Measurements from ENCODE around the gene HDAC9. TPM values are rescaled to one million over a fixed set of nuclear protein-coding genes. Genes with fewer than 3 reads are reported as not detected.

Gene HDAC9
- total and polyA plus RNA-seq, 2 of the 13 experiments (the other 11 are each of a cell fraction or from before 2014, with no cell fraction given), result 0.05 to 0.07 TPM

DNA sequence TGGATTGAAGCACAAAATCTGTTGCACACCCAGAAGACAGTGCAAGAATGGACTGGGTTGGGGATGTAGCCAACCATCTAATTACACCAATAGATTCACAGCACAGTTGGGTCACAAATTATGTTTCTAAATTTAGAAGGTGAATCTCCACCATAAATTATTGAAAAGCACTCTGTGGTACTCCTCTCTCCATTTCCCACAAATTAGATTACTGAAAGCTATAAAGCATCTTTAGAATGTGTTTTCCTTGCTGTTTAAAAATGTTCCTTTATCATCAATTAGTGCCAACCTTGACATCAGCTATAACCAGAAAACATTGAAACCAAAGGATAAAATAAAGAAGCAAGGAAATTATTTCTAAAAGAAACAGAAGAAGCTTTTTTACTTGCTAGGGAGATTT, 39.9 kb upstream of the HDAC9 start (continued):
- TF ChIP-seq, protein P1, sequence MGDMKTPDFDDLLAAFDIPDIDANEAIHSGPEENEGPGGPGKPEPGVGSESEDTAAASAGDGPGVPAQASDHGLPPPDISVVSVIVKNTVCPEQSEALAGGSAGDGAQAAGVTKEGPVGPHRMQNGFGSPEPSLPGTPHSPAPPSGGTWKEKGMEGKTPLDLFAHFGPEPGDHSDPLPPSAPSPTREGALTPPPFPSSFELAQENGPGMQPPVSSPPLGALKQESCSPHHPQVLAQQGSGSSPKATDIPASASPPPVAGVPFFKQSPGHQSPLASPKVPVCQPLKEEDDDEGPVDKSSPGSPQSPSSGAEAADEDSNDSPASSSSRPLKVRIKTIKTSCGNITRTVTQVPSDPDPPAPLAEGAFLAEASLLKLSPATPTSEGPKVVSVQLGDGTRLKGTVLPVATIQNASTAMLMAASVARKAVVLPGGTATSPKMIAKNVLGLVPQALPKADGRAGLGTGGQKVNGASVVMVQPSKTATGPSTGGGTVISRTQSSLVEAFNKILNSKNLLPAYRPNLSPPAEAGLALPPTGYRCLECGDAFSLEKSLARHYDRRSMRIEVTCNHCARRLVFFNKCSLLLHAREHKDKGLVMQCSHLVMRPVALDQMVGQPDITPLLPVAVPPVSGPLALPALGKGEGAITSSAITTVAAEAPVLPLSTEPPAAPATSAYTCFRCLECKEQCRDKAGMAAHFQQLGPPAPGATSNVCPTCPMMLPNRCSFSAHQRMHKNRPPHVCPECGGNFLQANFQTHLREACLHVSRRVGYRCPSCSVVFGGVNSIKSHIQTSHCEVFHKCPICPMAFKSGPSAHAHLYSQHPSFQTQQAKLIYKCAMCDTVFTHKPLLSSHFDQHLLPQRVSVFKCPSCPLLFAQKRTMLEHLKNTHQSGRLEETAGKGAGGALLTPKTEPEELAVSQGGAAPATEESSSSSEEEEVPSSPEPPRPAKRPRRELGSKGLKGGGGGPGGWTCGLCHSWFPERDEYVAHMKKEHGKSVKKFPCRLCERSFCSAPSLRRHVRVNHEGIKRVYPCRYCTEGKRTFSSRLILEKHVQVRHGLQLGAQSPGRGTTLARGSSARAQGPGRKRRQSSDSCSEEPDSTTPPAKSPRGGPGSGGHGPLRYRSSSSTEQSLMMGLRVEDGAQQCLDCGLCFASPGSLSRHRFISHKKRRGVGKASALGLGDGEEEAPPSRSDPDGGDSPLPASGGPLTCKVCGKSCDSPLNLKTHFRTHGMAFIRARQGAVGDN (CRISPR knock-in tag; IDR thresholded peaks at IDR 0.05), result no peak

DNA sequence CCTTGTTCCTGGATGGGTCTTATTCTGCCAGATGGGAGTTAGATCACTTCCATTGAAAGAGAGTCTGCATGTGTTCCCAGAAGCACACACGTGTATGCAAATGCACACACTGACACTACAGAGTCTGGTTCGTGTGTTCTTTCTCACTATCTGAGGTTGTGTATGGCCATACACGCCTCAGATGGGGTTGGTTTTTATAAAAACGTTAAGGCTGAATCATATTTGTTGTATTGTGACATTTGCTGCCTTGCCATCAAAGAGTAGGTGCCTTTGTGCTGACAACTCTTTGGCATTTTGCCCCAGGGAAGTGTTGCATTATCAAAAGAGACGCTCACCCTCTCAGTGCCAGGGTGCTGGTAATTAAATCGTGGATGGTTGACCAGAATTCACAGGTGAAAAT, 37.7 kb upstream of the HDAC9 start:
- H3K4me3 ChIP-seq (replicated peaks in 1 of 3; ENCODE audit: insufficient read depth in 1 of 3, low read depth in 2 of 3, low read length in 3 of 3), result no peak overlapping the region
- H3K4me2 ChIP-seq (ENCODE audit: low read depth, low read length), result no peak overlapping the region
- intact Hi-C loops (cut with micrococcal nuclease; ENCODE audit: unreplicated experiment) (no loop called here), in situ Hi-C loops (cut with HindIII; ENCODE audit: extremely low pct_ligation_motif_present, low pct_unique_long_range_greater_than_20kb) (no loop called here)
- ATAC-seq (no peak), FAIRE-seq (no peak), DNase-seq (ENCODE audit: low spot score) (no peak)
- H4K20me1 ChIP-seq (ENCODE audit: insufficient read depth, low read length), result no peaks in the 10 kb centered on the region
- no peak overlapping the region for H3K9ac ChIP-seq (ENCODE audit: insufficient read depth, low read depth, low read length)
- CTCF ChIA-PET (ENCODE audit: low intra/inter-chr PET ratio, low total read pairs), result no interaction called here
- POLR2A ChIA-PET, result no interaction called here
- H3K27ac ChIP-seq (ENCODE audit: extremely low read length, insufficient read depth, low read length), result no peak overlapping the region
- H3K27me3 ChIP-seq (ENCODE audit: control insufficient read depth in 1 of 2, insufficient read depth in 2 of 2, low read length in 2 of 2), result no peaks in the 10 kb centered on the region
- TF ChIP-seq HMG20B (CRISPR knock-in tag; conservative IDR thresholded peaks at IDR 0.05), result no peak
- TF ChIP-seq ZNF335 (CRISPR knock-in tag; IDR thresholded peaks at IDR 0.05), result no peak
- no peak for TF ChIP-seq ZFP41 (CRISPR knock-in tag; IDR thresholded peaks at IDR 0.05; ENCODE audit: borderline replicate concordance)
- TF ChIP-seq ZNF724P (CRISPR knock-in tag; IDR thresholded peaks at IDR 0.05; ENCODE audit: borderline replicate concordance), result no peak
- no peak for TF ChIP-seq RORA (CRISPR knock-in tag; IDR thresholded peaks at IDR 0.05)
- TF ChIP-seq, protein P2, sequence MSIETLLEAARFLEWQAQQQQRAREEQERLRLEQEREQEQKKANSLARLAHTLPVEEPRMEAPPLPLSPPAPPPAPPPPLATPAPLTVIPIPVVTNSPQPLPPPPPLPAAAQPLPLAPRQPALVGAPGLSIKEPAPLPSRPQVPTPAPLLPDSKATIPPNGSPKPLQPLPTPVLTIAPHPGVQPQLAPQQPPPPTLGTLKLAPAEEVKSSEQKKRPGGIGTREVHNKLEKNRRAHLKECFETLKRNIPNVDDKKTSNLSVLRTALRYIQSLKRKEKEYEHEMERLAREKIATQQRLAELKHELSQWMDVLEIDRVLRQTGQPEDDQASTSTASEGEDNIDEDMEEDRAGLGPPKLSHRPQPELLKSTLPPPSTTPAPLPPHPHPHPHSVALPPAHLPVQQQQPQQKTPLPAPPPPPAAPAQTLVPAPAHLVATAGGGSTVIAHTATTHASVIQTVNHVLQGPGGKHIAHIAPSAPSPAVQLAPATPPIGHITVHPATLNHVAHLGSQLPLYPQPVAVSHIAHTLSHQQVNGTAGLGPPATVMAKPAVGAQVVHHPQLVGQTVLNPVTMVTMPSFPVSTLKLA (IDR thresholded peaks at IDR 0.05), result peak; percentile 82
- no TSS peak for BruUV-seq (replicated peaks)
- 3% methylated on average over 6 of the region's 6 CpGs for WGBS (ENCODE audit: low lambda C conversion rate)
- no peak overlapping the region for H2AFZ ChIP-seq (ENCODE audit: low read length)
- H3K36me3 ChIP-seq (replicated peaks in 1 of 2; ENCODE audit: control insufficient read depth in 1 of 2, insufficient read depth in 2 of 2, low read length in 2 of 2), result no peaks in the 10 kb centered on the region
- H3K79me2 ChIP-seq (ENCODE audit: insufficient read depth, low read length), result no peaks in the 10 kb centered on the region
- H3K9me3 ChIP-seq (ENCODE audit: low read length), result no peaks in the 10 kb centered on the region
- H3K4me1 ChIP-seq (ENCODE audit: insufficient read depth, low read length), result no peaks in the 10 kb centered on the region
